GM12865 (cell line): ENCODE data around the gene INSYN2B.

ENCODE experiments used
- DNase-seq: peaks from one replicate; pipeline ENCODE4 v3.0.0; 2010; ENCODE audit warnings: low read depth
- H3K4me3 ChIP-seq: 2 replicates; pipeline ENCODE4 v1.5.1; 2011; ENCODE audit warnings: mild to moderate bottlenecking, low read depth, low read length, control low read depth
- TF ChIP-seq, protein P1 (sequence below): IDR thresholded peaks from 2 replicates; pipeline ENCODE4 v1.5.1; 2011; ENCODE audit warnings: low read length, control low read depth, low read depth, inconsistent platforms; ENCODE audit not compliant: insufficient read depth; ENCODE audit errors: missing control alignments

Gene INSYN2B

DNA sequence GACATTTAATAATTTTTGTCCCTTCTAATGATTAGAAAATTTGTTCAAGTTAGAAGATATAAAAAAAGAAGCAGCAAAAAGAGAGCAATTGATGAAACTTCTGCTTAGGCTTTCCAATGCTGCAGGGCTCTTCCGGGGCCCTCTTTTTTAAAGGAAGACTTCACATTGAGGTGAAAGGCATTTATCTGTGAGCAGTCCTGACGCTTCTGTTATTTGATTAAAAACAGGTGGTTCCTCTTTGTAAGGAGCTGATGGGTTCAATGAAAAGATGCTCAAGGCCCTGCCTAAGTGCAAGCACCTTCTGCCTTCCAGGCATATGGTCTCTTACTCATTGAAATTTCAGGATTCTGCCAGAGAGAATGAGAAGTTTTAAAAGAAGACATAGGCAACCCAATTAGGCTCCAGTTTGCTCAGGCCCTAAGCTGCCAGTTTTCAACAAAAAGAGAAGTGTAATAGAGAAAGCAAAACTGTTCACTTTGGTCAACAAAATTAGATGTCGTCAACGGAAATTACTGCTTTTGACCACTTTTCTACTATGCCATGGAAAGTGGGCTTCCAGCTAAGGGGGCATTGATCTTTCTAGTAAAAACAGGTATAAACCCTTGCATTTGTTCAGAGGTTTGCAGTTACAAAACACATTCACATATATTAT lies 100.2 kb downstream of the INSYN2B start:
- TF ChIP-seq, protein P1, sequence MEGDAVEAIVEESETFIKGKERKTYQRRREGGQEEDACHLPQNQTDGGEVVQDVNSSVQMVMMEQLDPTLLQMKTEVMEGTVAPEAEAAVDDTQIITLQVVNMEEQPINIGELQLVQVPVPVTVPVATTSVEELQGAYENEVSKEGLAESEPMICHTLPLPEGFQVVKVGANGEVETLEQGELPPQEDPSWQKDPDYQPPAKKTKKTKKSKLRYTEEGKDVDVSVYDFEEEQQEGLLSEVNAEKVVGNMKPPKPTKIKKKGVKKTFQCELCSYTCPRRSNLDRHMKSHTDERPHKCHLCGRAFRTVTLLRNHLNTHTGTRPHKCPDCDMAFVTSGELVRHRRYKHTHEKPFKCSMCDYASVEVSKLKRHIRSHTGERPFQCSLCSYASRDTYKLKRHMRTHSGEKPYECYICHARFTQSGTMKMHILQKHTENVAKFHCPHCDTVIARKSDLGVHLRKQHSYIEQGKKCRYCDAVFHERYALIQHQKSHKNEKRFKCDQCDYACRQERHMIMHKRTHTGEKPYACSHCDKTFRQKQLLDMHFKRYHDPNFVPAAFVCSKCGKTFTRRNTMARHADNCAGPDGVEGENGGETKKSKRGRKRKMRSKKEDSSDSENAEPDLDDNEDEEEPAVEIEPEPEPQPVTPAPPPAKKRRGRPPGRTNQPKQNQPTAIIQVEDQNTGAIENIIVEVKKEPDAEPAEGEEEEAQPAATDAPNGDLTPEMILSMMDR = no peak
- DNase-seq = no peak
- H3K4me3 ChIP-seq = no peak overlapping the region

DNA sequence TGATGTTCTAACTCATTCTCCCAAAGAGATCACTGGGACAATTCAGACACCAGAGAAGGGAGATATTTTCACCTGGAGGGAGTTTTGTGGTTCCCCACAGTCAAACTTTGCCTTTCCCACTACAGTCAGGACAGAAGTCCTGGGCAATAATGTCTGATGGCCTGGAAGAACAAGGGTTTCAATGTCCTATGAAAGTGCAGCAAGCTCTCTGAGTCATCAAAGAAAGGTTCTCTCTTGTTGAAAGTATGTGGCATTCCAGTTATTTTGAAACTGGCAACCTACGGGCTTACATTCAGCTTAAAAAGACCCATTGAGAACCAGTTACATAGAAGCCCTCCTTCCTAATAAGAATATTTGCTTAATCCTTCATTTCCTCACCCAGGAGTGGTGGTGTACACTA lies 103.9 kb downstream of the INSYN2B start:
- no peak overlapping the region for H3K4me3 ChIP-seq
- no peak for DNase-seq
- TF ChIP-seq, protein P1 = no peak

DNA sequence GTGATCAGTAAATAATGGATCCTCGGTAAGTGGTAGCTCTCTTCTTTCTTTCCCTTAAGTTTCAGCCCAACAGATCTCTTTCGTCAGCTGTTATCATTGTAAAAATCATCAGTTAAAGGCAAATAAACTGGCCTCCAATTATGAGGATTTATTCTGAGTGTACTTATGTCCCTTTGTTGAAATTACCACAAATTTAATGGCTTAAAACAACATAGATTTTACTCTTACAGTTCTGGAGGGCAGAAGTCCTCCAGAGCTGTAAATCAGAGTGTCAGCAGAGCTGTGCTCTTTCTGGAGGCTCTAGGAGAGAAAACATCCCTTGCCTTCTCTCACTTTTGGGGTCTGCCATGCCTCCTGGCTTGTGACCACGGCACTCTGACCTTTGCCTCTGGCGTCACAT lies 104.6 kb downstream of the INSYN2B start:
- no peak overlapping the region for H3K4me3 ChIP-seq
- no peak for DNase-seq
- TF ChIP-seq, protein P1 = no peak

DNA sequence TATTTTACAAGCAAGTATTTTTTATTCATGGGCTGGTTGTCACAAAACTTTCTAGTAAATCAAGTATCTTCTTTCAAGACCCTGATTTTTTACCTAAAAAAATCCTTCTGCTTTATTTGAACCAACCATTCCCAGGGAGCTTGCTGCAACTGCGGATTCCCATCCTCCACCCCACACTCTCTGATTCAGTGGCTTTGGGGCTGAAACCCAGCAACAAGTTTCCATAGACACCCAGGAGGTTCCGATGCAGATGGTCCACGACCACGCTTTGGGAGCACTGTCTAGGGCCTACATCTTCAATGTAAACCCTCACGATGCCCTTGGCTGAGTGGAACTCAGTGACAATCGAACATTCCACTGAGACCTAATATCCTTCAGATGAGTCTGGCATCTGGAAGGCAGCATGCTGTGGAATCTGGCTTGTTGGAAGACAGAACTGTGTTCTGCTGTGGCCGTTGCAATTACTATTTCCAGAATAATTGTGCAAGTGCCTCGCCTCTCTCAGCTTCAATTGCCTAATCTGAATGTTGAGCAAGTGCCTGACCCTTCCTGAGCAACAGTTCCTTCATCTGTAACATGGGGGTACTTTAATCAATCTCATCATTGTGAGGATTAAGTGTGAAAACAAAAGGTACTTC lies 105.1 kb downstream of the INSYN2B start:
- TF ChIP-seq, protein P1 = no peak
- H3K4me3 ChIP-seq = no peak overlapping the region
- no peak for DNase-seq

DNA sequence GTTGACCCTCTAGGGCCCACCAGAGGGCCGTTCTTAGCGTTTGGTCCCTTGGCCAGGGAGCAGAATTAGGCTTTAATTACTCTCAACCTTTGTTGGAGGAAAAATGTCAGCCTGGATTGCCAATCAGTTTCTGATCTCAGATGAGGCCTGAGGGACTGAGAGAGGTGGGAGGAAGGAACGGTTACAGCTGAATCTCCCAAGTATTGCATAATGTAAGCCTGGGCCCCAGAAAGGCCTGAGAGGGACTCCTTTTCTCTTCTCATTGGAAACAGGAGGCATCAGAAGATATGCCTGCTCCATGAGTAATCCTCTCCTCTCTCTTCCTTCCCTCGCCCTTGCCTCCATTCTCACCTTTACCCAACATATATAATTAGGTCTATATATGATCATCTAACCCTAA lies 105.7 kb downstream of the INSYN2B start:
- no peak for DNase-seq

DNA sequence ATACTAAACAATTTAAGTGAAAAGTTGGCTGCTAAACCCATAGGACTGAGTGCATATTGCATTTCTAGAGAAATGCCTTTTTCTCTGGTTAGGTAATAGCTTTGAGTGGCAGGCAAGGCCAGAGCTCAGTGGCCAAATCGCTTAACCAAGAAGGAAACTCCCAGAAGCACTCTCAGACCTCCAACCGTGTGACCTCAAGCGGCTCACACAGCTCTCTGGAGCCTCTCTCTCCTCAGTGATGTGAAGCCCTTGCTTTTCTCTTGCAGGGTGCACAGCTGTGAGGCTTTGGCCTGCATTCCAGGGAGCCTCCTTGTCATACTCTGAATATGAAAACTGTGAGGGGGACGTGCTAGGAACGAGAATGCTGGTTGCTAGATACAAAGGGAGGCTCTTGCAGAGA lies 106.7 kb downstream of the INSYN2B start:
- no peak for DNase-seq
- no peak overlapping the region for H3K4me3 ChIP-seq
- TF ChIP-seq, protein P1 = no peak

More for the DNA sequence above, 105.7 kb downstream of the INSYN2B start:
- TF ChIP-seq, protein P1 = no peak
- H3K4me3 ChIP-seq = no peak overlapping the region
